EL (cell line): ENCODE data around the gene SCAF11.
"Not testable (repeated sequence)": the region's sequence is repeated elsewhere in the genome, so short reads cannot be mapped to it uniquely, and the experiment has no call there.

Experiments
- DNase-seq: peaks from one replicate; pipeline ENCODE4 v3.0.0-alpha.2; 2016

Gene SCAF11, protein sequence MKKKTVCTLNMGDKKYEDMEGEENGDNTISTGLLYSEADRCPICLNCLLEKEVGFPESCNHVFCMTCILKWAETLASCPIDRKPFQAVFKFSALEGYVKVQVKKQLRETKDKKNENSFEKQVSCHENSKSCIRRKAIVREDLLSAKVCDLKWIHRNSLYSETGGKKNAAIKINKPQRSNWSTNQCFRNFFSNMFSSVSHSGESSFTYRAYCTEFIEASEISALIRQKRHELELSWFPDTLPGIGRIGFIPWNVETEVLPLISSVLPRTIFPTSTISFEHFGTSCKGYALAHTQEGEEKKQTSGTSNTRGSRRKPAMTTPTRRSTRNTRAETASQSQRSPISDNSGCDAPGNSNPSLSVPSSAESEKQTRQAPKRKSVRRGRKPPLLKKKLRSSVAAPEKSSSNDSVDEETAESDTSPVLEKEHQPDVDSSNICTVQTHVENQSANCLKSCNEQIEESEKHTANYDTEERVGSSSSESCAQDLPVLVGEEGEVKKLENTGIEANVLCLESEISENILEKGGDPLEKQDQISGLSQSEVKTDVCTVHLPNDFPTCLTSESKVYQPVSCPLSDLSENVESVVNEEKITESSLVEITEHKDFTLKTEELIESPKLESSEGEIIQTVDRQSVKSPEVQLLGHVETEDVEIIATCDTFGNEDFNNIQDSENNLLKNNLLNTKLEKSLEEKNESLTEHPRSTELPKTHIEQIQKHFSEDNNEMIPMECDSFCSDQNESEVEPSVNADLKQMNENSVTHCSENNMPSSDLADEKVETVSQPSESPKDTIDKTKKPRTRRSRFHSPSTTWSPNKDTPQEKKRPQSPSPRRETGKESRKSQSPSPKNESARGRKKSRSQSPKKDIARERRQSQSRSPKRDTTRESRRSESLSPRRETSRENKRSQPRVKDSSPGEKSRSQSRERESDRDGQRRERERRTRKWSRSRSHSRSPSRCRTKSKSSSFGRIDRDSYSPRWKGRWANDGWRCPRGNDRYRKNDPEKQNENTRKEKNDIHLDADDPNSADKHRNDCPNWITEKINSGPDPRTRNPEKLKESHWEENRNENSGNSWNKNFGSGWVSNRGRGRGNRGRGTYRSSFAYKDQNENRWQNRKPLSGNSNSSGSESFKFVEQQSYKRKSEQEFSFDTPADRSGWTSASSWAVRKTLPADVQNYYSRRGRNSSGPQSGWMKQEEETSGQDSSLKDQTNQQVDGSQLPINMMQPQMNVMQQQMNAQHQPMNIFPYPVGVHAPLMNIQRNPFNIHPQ (N-terminal part only)

DNA sequence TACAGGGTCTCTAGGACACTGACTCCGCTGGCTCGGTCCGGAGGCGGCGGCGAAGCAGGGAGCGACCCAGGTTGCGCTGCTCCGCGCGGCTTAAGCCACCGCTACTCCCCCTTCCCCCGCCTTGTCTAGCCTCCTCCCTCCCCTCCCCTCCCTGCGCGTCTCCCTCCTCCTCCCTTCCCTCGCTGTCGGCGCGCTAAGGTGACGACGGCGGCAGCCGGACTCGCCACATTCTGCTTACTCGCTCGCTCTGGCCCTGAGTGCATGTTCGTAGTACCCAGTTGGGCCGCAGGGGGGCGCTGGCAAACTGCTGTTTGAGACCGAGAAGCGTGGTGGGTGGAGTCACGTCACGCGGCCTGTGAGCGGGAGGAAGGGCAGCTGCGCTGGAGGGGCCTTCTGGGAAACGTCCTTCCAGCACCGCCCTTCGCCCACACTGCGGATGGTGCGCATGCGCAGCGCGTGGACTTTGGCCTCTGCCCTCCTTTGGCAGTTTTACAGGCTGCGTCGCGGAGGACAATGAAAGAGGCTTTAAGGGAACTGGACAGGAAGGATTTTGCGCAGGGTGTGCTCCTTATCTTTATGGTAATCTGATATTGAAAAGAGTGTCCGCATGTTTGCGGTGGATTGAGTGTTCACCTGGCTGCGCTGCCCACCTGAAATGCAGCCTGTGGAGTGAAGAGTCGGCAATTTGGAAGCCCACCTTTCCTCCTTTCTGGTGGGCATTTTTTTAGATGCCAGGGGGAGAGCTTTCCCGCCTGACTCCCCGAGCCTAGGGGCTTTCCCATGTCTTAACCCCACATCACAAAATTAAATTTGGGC lies at the start of gene SCAF11:
Gene SCAF11, minus strand, starts transcription at position 107 of the 816 bp plus-strand sequence. CDS start 26,407 bp downstream, outside the sequence.
- DNase-seq = peak; percentile 100

DNA sequence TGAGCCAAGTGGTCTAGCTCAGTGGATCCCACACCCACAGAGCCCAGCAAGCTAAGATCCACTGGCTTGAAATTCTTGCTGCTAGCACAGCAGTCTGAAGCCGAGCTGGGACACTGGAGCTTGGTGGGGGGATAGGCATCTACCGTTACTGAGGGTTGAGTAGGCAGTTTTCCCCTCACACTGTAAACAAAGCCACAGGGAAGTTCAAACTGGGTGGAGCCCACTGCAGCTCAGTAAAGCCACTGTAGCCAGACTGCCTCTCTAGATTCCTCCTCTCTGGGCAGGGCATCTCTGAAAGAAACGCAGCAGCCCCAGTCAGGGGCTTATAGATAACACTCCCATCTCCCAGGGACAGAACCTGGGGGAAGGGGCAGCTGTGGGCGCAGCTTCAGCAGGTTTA lies 46.7 kb upstream of the SCAF11 start:
- DNase-seq = not testable (repeated sequence)

DNA sequence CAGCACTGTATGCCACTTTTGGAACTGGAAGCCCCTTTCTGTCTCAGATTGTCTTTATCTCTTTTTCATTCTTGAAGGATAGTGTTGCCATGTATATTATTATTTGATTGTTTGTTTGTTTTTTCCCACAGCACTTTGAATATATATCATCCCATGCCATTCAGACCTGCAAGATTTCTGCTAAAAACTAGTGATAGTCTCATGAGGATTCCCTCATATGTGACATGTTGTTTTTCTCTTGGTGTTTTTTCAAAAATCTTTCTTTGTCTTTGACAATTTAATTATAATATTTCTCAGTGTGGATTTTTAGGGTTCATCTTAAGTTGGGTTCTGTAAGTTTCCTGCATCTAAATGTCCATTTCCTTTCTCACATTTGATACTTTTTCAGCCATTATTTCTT lies 36.8 kb upstream of the SCAF11 start:
- DNase-seq = no peak

DNA sequence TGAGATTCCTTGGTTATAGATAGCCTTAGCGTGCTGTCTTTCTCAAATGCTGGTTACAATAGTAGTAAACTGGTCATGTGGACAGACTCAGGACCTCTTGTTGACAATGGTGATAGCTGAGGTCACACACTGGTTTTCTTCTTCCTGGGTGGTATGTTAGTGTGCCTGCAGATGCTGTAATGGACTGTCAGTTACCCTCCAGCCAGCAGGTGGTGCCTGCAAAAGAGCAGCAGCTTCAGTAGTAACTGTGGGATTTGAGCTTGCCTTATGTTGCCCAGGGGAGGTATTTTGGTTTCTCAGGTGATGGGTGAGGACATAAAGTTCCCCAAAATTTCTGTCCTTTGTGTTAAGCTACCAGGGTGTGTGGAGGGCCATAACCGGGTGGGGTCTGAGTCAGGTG lies 33.7 kb upstream of the SCAF11 start:
- DNase-seq = no peak

DNA sequence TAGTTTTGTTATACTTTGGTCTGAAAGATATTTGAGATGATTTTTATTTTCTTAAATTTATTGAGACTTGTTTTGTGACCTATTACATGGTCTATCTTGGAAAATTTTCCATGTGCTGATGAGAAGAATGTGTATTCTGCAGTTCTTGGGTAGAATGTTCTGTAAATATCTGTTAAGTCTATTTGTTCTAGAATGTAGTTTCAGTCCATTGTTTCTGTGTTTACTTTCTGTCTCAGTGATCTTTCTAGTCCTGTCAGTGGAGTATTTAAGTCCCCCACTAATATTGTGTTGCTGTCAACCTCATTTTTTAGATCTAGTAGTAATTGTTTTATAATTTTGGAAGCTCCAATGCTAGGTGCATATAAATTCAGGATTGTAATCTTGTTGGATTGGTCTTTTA lies 30.4 kb upstream of the SCAF11 start:
- DNase-seq = no peak

DNA sequence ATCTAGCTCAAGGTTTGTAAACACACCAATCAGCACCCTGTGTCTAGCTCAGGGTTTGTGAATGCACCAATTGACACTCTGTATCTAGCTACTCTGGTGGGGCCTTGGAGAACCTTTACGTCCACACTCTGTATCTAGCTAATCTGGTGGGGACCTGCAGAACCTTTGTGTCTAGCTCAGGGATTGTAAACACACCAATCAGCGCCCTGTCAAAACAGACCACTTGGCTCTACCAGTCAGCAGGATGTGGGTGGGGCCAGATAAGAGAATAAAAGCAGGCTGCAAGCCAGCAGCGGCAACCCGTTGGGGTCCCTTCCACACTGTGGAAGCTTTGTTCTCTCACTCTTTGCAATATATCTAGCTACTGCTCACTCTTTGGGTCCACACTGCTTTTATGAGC lies 28.3 kb upstream of the SCAF11 start:
- DNase-seq = not testable (repeated sequence)

DNA sequence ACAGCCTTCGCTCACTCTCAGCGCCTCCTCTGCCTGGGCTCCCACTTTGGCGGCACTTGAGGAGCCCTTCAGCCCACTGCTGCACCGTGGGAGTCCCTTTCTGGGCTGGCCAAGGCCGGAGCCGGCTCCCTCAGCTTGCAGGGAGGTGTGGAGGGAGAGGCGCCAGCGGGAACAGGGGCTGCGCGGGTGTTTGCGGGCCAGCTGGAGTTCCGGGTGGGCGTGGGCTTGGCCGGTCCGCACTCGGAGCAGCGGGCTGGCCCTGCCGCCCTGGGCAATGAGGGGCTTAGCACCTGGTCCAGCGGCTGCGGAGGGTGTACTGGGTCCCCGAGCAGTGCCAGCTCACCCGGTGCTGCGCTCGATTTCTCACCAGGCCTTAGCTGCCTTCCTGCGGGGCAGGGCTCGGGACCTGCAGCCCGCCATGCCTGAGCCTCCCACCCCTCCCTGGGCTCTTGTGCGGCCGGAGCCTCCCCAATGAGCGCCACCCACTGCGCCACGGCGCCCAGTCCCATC lies 27.5 kb upstream of the SCAF11 start:
- not testable (repeated sequence) for DNase-seq

DNA sequence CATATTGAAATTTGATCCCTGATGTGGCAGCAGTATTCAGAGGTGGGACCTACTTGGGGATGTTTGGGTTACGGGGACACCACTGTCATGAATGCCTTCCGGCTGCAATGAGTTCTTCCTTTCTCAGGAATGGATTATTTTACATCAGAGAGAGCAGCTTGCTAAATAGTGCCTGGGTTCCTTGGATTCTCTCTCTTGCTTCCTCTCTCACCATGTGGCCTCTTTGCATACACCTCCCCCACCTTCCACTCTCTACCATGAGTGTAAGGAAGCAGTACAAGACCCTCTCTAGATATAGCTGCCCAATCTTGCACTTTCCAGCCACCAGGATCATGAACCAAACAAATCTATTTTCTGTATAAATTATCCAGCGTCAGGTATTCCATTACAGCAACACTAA lies 15.4 kb upstream of the SCAF11 start:
- DNase-seq = no peak

DNA sequence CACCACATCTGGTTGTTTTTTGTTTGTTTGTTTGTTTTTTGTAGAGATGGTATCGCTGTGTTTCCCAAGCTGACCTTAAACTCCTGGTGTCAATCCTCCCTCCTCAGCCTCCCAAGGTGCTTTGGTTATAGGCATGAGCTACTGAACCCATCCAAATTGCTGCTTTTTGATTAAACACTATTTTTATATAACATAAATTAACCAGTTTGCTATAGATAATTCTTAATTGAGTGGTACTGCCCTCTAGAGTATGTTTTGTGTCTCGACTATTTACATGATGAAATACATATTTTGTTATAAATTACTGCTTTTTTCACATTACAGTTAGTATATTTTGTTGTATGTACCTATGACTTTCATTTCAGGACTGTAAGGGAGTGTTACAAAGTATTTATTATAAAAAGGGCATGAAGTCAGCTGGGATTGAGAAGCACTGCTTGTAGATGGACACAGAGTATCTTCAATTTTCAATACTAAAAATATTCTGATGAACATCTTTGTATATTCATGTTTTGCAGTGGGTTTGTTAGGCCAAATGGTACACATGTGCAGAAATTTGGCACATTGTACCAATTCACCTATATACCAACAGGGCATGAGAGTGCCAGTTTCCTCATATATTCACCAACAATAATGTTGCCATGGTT lies 14.9 kb upstream of the SCAF11 start:
- no peak for DNase-seq

DNA sequence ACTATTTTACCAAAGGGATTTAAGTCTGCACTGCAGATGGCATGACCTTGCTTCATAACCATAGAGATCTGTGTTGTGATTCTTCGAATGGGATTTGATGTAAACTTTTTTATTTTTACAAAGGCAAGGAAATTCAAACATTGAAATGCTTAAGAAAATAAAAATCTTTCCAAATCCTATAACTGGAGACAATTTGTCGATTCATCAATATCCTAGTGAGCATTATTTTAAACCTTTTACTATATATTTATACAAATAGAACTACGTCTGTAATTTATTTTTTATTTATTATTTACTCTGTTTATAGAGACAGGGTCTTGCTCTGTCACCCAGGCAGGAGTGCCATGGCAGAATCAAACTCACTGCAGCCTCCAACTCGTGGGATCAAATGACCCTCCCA lies 14.3 kb upstream of the SCAF11 start:
- no peak for DNase-seq

DNA sequence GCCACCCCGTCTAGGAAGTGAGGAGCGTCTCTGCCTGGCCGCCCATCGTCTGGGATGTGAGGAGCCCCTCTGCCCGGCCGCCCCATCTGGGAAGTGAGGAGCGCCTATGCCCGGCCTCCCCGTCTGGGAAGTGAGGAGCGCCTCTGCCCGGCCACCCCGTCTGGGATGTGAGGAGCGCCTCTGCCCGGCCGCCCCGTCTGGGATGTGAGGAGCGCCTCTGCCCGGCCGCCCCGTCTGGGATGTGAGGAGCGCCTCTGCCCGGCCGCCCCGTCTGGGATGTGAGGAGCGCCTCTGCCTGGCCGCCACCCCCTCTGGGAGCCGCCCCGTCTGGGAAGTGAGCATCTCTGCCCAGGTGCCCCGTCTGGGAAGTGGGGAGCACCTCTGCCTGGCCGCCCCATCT lies 9.7 kb upstream of the SCAF11 start:
- not testable (repeated sequence) for DNase-seq

DNA sequence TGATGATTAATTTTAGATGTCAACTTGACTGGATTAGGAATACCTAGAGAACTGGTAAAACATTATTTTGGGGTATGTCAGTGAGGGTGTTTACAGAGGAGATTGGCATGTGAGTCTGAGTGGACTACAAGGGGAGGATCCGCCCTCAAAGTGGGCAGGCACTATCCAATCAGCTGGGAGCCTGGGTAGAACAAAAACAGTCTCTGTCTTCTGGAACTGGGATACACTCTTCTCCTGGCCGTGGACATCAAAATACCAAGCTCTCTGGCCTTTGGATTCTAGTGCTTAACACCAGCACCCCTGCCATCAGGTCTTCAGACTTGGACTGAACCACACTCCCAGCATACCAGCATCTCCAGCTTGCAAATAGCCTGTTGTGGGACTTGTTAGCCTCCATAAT lies 4.4 kb upstream of the SCAF11 start:
- DNase-seq = peak; percentile 6

DNA sequence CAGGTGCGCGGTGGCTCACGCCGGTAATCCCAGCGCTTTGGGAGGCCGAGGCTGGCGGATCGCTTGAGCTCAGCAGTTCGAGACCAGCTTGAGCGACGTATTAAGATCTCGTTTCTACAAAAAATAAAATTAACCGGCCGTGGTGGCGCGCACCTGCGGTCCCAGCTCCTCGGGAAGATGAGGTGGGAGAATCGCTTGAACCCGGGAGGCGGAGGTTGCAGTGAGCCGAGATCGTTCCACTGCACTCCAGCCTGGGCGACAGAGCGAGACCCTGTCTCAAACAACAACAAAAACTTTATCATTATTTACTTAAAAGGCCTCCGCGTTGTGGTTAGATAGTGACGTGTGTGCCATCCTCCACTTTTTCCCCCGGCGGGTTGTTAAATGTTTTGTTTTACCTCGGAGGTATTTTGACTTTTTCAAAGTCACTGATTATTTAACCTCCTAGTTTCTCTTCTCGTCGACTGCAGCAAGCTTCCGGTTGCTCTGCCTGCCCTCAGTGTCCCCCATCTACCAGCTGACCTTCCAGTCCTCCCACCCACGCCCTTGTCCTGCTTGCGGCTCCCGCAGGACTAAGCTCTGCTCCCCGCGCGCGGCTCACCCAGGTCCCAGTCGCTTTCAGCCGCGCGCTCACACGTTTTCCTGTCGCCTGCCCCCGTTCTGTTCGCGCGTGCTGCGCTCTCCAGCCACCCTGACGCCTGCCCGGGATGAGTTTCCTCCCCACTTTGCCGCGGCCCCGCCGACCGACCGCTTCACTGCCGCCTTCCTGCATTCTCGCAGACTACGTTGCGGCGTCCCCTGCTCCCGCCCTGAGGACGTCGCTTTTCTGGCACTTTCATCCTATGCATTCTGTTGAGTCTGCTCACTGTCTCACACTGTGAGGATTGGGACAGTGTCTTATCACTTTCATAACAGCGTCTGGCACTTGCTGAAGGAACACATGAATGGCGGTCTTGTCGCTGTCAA lies 1.2 kb upstream of the SCAF11 start:
- peak; percentile 81 for DNase-seq

DNA sequence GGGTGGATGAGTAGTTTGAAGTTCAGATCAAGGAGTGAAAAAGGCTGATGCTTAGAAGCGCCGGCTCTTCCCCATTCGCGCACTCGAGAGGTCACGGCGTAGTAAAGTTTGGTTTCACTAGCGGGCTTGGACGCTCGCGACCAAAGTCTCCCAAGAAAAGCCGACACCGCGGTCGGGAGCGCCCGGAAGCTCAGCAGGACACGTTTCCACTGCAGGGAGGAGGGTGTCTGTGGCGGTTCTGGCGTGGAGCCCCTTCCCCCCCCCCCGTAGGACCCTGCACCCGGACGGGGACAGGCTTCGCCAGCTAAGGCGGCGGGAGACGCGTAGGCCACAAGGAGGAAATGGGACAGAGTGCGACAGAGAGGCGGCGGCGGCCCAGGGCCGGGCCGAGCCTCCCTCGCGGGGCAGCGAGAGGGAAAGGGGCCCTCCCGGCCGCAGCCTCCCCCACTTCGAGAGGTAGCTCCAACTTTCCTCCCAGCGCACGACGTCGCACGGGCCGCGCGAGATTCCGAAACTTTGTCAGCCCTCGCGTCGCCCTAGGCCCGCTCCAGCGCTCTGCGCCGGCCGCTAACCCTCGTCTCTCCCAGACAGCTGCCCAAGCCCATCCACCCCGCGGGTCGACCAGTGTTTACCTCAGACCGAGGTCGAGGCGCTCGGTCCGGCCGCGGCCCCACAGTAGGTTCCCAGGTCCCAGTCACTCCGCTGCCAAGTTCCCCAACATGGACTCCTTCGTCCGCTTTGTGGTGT lies 480 bp downstream of the SCAF11 start:
- peak; percentile 74 for DNase-seq

DNA sequence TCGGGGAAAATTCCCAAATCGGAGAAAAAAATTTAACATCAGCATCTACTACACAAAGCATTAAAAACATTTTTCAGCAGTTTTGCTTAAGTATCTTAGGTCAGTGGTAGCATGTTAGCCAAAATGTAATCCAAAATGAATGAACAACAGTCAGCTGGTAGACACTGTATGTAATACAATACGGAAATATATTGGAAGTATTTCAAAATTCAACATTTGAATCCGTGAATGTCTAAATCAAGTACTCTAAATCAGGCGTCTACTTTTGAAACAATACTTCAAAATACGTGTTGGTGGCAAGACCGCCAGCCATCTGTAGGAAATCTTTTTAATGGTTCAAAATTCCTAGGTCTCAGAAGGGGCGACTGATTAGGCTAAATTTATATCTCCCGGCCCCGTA lies 1.1 kb downstream of the SCAF11 start:
- DNase-seq = no peak

DNA sequence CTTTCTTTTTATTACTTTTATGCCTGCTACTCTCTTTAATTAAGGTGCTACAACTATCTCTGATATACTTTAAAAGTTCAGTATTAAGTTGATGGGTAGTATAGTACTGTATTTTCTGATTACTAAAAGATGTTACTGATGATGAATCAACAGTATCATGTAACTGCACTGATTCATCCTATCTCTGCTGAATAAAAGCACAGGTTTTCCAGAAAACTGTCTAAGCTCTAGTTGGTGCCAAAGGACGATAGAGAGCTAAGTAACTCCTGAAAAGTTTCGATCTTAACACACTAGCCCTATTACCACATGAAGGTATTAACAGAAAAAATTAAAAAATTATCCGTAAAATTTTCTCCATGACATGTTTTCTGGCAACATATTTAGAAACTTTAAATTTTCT lies 2.1 kb downstream of the SCAF11 start:
- DNase-seq = peak; percentile 64

DNA sequence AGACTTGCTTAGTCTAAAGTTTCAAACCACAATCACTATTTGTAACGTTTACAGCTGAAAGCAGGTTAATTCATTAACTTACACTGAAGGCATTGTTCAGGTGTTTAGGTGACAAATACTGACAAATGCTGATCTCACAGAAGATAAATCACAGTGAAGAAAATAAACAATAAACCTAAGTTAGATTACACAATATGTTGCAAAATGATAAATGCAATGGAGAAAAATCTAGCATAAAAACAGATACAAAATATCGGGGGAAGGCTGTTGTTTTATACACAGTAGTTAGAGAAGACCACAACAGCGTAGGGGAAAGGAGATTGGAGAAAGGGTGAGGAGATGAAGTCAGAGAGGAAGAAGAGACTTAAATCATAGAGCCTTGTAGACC lies 3.0 kb downstream of the SCAF11 start:
- DNase-seq = no peak

DNA sequence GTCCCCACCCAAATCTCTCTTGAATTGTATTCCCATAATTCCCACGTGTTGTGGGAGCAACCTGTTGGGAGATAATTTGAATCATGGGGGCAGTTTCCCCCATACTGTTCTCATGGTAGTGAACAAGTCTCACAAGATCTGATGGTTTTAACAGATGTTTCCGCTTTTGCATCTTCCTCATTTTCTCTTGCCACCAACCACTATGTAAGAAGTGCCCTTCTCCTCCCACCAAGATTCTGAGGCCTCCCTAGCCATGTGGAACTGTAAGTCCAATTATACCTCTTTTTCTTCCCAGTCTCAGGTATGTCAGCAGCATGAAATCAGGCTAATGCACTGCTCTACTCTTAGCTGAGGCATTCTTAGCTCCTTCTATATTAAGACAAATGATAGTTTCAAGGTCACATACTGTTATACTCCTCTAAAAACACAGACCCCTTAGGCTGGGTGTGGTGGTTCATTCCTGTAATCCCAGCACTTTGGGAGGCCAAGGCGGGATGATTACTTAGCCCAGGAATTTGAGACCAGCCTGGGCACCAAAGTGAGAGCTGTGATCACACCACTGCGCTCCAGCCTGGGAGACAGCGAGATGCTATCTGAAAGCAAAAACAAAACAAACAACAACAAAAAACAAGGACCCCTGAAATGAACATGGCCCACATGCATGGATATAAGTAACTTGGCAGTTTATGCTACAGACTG lies 3.6 kb downstream of the SCAF11 start:
- peak; percentile 64 for DNase-seq
